Mucosa of descending colon (tissue), 3 donors: ENCODE results near the gene IRX3. TPM values are rescaled to one million over a fixed set of nuclear protein-coding genes. Genes with fewer than 3 reads are reported as not detected.

Experiments
- ATAC-seq: fragments of 200-7000 bp; cut with Tn5 transposase; one replicate; pipeline ENCODE4 v1.9.1; 2020; ENCODE audit warnings: mild to moderate bottlenecking, moderate library complexity
- DNase-seq, 3 donors: peaks; one replicate each; pipeline ENCODE4 v3.0.0-alpha.2; 2020
- H3K36me3 ChIP-seq: fragments of 200-600 bp; one replicate; pipeline ENCODE4 v1.8.0; 2021; ENCODE audit warnings: low read depth, mild to moderate bottlenecking
- H3K4me1 ChIP-seq: fragments of 200-600 bp; one replicate; pipeline ENCODE4 v1.8.0; 2021; ENCODE audit warnings: low read depth, mild to moderate bottlenecking
- H3K4me3 ChIP-seq: fragments of 200-600 bp; one replicate; pipeline ENCODE4 v1.8.0; 2021; ENCODE audit warnings: mild to moderate bottlenecking
- H3K9me3 ChIP-seq: fragments of 200-600 bp; one replicate; pipeline ENCODE4 v1.8.0; 2021; ENCODE audit warnings: mild to moderate bottlenecking
- intact Hi-C, 2 donors: fragments of 100-400 bp; cut with DNase I in 1 of 2; cut with micrococcal nuclease in 1 of 2; formaldehyde crosslinking; loops; one replicate each; pipeline versions ENCODE4 v1.11.0 to v1.11.1; 2022; cut with DNase I, micrococcal nuclease
- long read RNA-seq, 2 donors: library from polyadenylated mRNA; unstranded; transcript quantifications; one replicate each; pipeline ENCODE4 v2.0.0, GENCODE V29; 2019 to 2021
- total RNA-seq, 3 donors: library from RNA; stranded (reverse); fragmentation: NEBNext Ultra II Directional in 2 of 3; extraction: Animal tissue kit (Norgen Biotek cat#: 25700) in 2 of 3; gene quantifications; one replicate each; pipeline versions ENCODE4 v1.2.1 to v1.2.4, GENCODE V29; 2021 to 2023
- TF ChIP-seq, protein P1 (sequence below): fragments of 200-600 bp; IDR thresholded peaks from one replicate; pipeline ENCODE4 v1.8.0; 2022; ENCODE audit warnings: antibody characterized with exemption, mild to moderate bottlenecking
- donor health status: DM: no; HTN: no; CAD: no; lungs with moderate emphysema.
- donor health status: DM: no; HTN: no; CAD: no.
- donor health status: DM: no; HTN: yes; CAD: no.

The IRX3 gene
- total RNA-seq: under 1 TPM in 1 of 3 donors, not detected in 2; 0.44 TPM
- long read RNA-seq, donor 1, partial matches to known transcripts: 0 of 1 reads
- long read RNA-seq, donor 1, other reads (novel, unspliced or antisense): 1 of 1 reads
- long read RNA-seq, donor 2: 0 reads

DNA sequence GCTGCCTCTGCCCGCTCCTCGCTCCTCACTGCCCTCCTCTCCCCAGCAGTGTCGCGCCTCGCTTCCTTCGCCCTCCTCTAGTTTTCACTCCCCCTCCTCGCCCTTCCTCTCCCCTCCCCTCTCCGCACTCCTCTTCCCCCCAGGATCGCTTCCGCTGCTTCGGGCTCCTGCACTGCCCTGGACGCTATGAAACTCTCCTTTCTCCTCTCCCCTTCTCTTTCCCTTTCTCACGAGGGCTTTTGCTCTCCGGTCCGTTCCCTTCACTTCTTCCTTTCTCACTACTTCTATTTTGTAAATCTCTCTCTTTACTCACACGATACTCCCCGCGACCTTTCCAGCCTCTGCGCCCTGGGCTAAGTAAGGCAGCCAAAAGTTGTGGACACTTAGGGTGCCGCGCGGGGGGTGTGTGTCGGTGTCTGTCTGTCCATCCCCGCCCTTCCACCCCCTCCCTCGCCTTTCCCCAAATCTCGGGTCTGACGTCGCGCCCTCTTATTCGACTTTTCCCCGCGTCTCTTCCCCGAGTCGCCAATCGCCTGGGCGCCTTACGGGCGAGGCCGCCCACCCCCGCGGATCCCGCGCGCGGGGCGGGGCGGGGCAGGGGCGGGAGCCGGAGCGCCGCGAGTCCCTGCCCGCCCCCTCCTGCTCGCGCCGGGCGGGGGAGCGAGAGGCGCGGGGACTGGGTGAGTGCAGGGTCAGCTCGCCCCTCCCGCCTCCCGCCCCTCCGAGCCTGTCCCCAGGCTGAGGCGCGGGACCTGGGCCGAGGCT lies at the start of gene IRX3:
IRX3 (minus strand) TSS at position 422 of the 765 bp plus-strand sequence. CDS start 737 bp downstream, outside the sequence.
- H3K9me3 ChIP-seq: no peaks in the 10 kb centered on the region
- H3K4me1 ChIP-seq: peaks cover 41% of the 10 kb centered on the region
- DNase-seq: no peak
- intact Hi-C loops: no loop called here
- TF ChIP-seq, protein P1, sequence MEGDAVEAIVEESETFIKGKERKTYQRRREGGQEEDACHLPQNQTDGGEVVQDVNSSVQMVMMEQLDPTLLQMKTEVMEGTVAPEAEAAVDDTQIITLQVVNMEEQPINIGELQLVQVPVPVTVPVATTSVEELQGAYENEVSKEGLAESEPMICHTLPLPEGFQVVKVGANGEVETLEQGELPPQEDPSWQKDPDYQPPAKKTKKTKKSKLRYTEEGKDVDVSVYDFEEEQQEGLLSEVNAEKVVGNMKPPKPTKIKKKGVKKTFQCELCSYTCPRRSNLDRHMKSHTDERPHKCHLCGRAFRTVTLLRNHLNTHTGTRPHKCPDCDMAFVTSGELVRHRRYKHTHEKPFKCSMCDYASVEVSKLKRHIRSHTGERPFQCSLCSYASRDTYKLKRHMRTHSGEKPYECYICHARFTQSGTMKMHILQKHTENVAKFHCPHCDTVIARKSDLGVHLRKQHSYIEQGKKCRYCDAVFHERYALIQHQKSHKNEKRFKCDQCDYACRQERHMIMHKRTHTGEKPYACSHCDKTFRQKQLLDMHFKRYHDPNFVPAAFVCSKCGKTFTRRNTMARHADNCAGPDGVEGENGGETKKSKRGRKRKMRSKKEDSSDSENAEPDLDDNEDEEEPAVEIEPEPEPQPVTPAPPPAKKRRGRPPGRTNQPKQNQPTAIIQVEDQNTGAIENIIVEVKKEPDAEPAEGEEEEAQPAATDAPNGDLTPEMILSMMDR: no peak
- H3K4me3 ChIP-seq: no peak within 1 kb of the TSS
- ATAC-seq: peak; percentile 14
- no peaks in the 10 kb centered on the region for H3K36me3 ChIP-seq

DNA sequence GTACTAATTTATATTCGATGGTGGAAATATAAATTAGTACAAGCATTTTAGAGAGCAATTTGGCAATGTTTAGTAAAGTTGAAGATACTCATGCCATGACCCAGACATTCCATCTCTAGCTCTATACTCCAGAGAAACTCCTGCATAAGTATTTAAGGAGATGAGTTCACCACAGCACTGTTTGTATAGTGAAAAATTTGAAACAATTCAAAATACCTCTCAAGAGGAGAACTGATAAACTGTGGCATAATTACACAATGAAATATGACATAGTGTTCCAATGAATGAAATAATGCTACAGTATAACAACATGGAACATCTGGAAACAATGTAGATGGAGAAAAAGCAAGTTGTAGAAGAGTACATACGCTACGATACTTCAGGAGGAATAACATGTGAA lies 48.6 kb upstream of the IRX3 start:
- TF ChIP-seq, protein P1: no peak

DNA sequence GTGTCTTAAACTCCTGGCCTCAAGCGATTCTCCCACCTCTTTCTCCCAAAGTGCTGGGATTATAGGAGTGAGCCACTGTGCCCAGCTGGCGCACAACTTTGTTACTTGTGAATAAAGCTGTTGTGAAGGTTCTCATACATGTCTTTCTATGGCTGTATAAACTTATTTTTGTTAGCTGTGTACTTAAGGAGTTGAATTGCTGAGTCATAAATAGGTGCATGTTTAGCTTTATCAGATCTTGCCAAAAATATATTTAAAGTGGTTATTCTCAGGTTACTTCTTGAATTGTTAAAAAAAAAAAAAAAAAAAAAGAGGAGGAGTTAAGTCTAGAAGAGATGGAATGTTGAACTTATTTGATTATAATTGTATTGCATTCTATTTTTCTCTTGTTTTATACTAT lies 47.6 kb upstream of the IRX3 start:
- ATAC-seq: no peak

More for the DNA sequence above, 48.6 kb upstream of the IRX3 start:
- Histone ChIP-seq H3K9me3 (no peaks in the 10 kb centered on the region), H3K36me3 (no peaks in the 10 kb centered on the region), H3K4me3 (no peak overlapping the region), H3K4me1 (no peaks in the 10 kb centered on the region)
- intact Hi-C loops: no loop called here
- ATAC-seq (no peak), DNase-seq (no peak)

DNA sequence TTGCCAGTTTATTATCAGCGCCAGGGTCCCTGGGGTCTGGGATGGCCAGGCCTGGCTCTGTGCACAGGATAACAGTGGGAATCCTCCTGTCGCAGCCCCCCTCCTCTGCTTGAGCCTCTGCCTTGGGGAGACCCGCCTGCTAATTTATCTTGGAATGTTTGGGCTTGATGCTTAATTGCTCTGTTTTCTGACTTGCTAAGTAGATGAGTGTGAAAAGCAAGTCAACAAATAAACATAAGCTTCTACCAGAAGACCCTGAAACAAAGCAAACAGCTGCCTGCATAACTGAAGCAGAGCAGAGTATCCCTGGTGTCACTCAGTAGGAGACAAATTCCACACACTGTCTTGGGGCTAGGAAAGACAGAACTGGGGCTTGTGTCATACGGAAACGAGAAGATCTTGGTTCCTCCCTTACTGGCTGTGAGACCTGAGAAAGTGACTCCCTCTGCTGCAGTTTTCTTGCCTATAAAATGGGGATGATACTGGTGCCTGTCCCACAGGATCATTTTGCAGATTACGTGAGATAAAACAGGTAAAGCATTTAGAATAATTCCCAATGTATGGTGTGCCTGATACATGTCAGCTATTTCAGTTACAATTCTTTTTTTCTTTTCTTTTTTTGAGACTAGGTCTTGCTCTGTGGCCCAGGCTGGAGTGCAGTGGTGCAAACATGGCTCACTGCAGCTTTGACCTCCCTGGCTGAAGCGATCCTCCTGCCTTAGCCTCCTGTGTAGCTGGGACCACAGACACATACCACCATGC lies 44.8 kb upstream of the IRX3 start:
- H3K9me3 ChIP-seq: no peaks in the 10 kb centered on the region
- TF ChIP-seq, protein P1: no peak
- H3K4me3 ChIP-seq: no peak overlapping the region
- DNase-seq (no peak), ATAC-seq (no peak)
- intact Hi-C loops: no loop called here
- no peaks in the 10 kb centered on the region for H3K36me3 ChIP-seq
- H3K4me1 ChIP-seq: no peaks in the 10 kb centered on the region

More for the DNA sequence above, 47.6 kb upstream of the IRX3 start:
- Histone ChIP-seq H3K36me3 (no peaks in the 10 kb centered on the region), H3K4me1 (no peaks in the 10 kb centered on the region), H3K4me3 (no peak overlapping the region), H3K9me3 (no peaks in the 10 kb centered on the region)
- DNase-seq: no peak
- intact Hi-C loops: no loop called here
- TF ChIP-seq, protein P1: no peak

DNA sequence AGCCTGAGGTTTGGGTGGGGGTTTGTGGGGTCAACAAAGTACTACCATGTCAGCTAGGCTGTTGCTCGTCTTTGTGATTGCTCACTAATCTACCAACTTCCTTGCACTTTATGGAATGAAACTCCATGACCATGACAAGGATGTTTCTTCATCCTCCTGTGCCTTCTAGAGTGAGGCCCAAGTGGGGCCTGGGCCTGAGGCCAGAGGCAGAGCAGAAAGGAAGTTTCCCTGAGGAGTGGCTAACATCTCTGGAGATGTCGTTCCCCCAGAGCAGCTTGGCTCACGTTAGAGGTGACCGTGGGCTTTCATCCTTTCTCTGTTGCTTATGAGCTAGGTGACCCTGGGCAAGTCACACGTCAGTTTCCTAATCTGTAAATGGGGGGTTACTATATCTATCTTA lies 41.0 kb upstream of the IRX3 start:
- H3K36me3 ChIP-seq: no peaks in the 10 kb centered on the region
- no peak for DNase-seq
- no peak for ATAC-seq
- intact Hi-C loops: no loop called here
- H3K4me3 ChIP-seq: no peak overlapping the region
- H3K4me1 ChIP-seq: no peaks in the 10 kb centered on the region
- no peaks in the 10 kb centered on the region for H3K9me3 ChIP-seq
- TF ChIP-seq, protein P1: no peak
